GM18909 (cell line): ENCODE results near the gene WNT4.

Source experiments
- ATAC-seq: cut with Tn5 transposase; IDR thresholded peaks from one replicate; pipeline ENCODE4 v1.9.1; 2021; ENCODE audit warnings: mild to moderate bottlenecking; ENCODE audit not compliant: unreplicated experiment, poor library complexity

WNT4 gene

GRCh38 chr1:22089787-22090186 is 53.1 kb downstream of the WNT4 start:
- no peak for ATAC-seq

GRCh38 chr1:22089134-22089571 is 53.7 kb downstream of the WNT4 start:
- no peak for ATAC-seq

- no peak for ATAC-seq
Measured at GRCh38 chr1:22088331-22088730, 54.6 kb downstream of the WNT4 start.

GRCh38 chr1:22080191-22080590 is 62.7 kb downstream of the WNT4 start:
- no peak for ATAC-seq

- ATAC-seq: no peak
Measured at GRCh38 chr1:22078133-22078532, 64.8 kb downstream of the WNT4 start.

- ATAC-seq: no peak
Measured at GRCh38 chr1:22077728-22078127, 65.2 kb downstream of the WNT4 start.

GRCh38 chr1:22076346-22076745 is 66.6 kb downstream of the WNT4 start:
- ATAC-seq: no peak

- ATAC-seq: no peak
Measured at GRCh38 chr1:22075718-22076117, 67.2 kb downstream of the WNT4 start.

- no peak for ATAC-seq
Measured at GRCh38 chr1:22074803-22075202, 68.1 kb downstream of the WNT4 start.

GRCh38 chr1:22071511-22071910 is 71.4 kb downstream of the WNT4 start:
- ATAC-seq: no peak
